ENCODE results near the gene PSMB4.

PSMB4 gene

DNA sequence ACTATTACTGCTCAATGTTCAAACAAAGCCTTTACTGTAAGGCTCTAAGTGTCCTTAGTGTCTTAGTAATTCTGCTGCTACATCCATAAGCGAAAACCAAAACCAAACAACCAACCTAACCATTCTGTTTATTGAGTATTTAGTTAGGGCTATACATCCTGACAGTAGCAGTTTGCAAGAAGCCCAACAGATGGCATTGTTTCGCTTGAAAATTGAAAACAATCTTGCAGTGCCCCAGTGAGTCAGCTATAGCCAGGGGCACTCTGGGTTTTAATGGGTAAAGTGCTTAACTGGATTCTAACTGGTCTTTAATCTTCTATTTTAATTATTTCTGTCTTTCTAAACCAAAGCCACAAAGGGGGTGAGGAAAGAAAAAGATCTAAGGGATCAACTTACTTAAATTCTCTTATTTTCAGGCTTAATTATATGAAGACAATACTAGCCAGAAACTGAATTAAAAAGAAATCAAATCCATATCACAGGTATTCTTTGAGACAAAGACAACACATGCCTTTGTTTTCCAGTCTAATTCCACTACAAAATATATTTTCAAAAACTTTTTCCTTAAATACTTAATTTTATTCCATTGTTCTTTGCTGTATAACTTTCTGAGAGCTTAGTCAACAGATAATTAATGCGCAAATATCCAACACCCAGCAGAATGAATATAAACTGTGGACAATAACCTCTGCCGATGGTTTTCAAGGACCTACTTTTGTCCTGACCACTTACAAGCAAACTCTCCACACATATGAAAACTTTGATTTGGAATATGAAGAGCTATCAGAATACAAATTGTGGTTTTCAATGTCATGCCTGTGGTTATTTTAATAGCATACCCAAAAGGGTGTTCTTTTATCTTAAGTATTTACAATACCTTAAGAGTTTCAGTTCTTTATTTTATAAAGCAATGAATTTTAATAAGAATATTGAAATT, 44.7 kb downstream of the PSMB4 start:
- DNase-seq: peak; percentile 86

DNA sequence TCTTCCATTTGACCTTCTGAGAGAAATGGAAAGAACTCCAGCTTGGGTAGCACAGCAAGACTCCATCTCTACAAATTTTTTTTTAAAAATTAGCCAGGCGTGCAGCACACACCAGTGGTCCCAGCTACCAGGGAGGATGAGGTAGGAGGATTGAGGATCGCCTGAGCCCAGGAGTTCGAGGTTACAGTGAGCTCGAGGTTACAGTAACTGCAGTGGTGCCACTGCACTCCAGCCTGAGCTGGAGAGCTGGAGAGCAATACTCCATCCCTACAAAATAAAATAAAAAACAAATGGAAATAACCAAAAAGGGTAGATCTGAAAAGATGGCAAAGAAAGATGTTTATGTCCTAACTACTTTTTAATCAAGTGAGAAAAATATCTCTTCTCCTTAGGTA, 45.4 kb downstream of the PSMB4 start:
- no peak for DNase-seq

DNA sequence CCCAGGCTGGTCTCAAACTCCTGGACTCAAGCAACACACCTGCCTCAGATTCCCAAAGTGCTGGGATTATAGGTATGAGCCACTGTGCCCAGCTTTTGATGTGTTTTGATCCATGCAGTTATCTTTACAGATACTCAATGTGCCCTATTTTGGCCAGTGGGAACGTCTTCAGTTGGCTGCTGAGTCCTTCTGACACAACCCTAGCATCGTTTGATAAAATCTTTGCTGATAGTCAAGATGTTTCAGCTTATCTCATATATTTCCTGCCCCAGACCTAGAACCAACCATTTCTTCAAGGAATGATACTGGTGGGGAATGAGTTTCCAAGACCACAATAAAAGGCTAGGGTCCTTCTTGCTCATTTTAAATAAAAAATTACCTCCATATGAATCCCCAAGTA, 48.3 kb downstream of the PSMB4 start:
- DNase-seq: no peak

Data from NCI-H1694 (cell line).